COLO668 (cell line): Measurements from ENCODE around the gene FAM199X.
"Not testable (repeated sequence)": the region's sequence is repeated elsewhere in the genome, so short reads cannot be mapped to it uniquely, and the experiment has no call there.

ENCODE experiments used
- DNase-seq: peaks from one replicate; lab custom pipeline; 2025; ENCODE audit not compliant: unreplicated experiment; lab: John Stamatoyannopoulos, UW

The FAM199X gene

GRCh38 chrX:104187931-104188330 lies 21.7 kb downstream of the FAM199X start:
- DNase-seq = no peak

- DNase-seq = no peak
Observed at GRCh38 chrX:104189837-104190236, 23.6 kb downstream of the FAM199X start.

- no peak for DNase-seq
Observed at GRCh38 chrX:104193485-104193884, 27.2 kb downstream of the FAM199X start.

- no peak for DNase-seq
Observed at GRCh38 chrX:104195013-104195412, 28.8 kb downstream of the FAM199X start.

GRCh38 chrX:104195489-104196084 lies 29.3 kb downstream of the FAM199X start:
- DNase-seq = peak; percentile 0

GRCh38 chrX:104205548-104205947 lies 39.3 kb downstream of the FAM199X start:
- DNase-seq = no peak

GRCh38 chrX:104211187-104211586 lies 44.9 kb downstream of the FAM199X start:
- no peak for DNase-seq

- DNase-seq = not testable (repeated sequence)
Observed at GRCh38 chrX:104230060-104230459, 63.8 kb downstream of the FAM199X start.
